ENCODE results near the gene DDX39B.
A peak's percentile ranks its signal among the peaks of the same experiment; 100 is the strongest.

DDX39B gene

DNA sequence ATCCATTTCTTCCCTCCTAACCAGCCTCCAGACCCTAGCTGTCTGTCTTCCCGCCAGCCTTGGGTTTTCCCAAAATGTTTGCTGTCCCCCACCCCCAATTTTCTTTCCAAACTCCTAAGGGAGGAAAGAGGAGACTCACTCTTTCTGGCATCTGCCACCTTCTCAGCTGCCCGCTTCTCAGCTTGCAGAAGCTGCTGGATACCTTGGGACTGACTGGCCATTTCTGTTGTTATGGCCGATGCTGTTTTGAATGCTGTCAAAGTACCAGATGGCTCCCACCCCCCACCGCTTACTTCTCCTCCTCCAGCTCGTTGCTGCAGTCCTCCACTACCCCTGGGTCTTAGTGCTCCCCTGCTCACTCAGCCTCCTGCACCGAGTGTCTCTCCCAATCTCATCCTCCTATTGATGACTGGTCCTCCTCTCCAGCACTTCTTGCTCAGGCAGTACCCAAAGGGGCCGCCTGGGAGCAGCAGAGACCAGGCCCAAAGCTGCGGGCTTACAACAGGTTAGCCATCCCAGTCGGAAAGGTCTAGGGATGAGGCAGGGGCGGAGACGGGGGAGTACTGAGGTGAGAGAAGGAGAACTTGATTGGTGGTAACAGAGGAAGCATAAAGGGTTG lies 4.6 kb upstream of the DDX39B start, which contains the start of gene ATP6V1G2 (continued):
- TF ChIP-seq ZNF248 (tag by site-specific recombination; IDR thresholded peaks at IDR 0.05) (no peak), ZNF610 (tag by site-specific recombination; IDR thresholded peaks at IDR 0.05; ENCODE audit: borderline replicate concordance) (no peak), ZNF146 (tag by site-specific recombination; IDR thresholded peaks at IDR 0.05) (no peak), ZNF37A (tag by site-specific recombination; IDR thresholded peaks at IDR 0.05) (no peak), ZNF324 (tag by site-specific recombination; IDR thresholded peaks at IDR 0.05) (no peak), KLF9 (tag by site-specific recombination; IDR thresholded peaks at IDR 0.05; ENCODE audit: low read depth) (0 out of 2 replicates have a peak, but pooled peaks have one; percentile 12), SP2 (tag by site-specific recombination; IDR thresholded peaks at IDR 0.05) (peak; percentile 75), KLF16 (tag by site-specific recombination; IDR thresholded peaks at IDR 0.05) (peak; percentile 26; the same call in 1 of the 2 replicates), ZNF621 (tag by site-specific recombination; IDR thresholded peaks at IDR 0.05) (no peak), ZFP41 (tag by site-specific recombination; IDR thresholded peaks at IDR 0.05; ENCODE audit: borderline replicate concordance) (no peak), ZNF585B (tag by site-specific recombination; IDR thresholded peaks at IDR 0.05) (no peak), ZNF266 (tag by site-specific recombination; IDR thresholded peaks at IDR 0.05; ENCODE audit: low read depth) (no peak), ZNF561 (tag by site-specific recombination; IDR thresholded peaks at IDR 0.05; ENCODE audit: borderline replicate concordance) (0 out of 2 replicates have a peak, but pooled peaks have one; percentile 39), GLIS1 (tag by site-specific recombination; IDR thresholded peaks at IDR 0.05) (peak; percentile 86), ZNF112 (tag by site-specific recombination; IDR thresholded peaks at IDR 0.05) (no peak)
- TF ChIP-seq, protein P1, sequence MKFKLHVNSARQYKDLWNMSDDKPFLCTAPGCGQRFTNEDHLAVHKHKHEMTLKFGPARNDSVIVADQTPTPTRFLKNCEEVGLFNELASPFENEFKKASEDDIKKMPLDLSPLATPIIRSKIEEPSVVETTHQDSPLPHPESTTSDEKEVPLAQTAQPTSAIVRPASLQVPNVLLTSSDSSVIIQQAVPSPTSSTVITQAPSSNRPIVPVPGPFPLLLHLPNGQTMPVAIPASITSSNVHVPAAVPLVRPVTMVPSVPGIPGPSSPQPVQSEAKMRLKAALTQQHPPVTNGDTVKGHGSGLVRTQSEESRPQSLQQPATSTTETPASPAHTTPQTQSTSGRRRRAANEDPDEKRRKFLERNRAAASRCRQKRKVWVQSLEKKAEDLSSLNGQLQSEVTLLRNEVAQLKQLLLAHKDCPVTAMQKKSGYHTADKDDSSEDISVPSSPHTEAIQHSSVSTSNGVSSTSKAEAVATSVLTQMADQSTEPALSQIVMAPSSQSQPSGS (tag by site-specific recombination; IDR thresholded peaks at IDR 0.05; ENCODE audit: low read depth): no peak
- TF ChIP-seq, protein P2, sequence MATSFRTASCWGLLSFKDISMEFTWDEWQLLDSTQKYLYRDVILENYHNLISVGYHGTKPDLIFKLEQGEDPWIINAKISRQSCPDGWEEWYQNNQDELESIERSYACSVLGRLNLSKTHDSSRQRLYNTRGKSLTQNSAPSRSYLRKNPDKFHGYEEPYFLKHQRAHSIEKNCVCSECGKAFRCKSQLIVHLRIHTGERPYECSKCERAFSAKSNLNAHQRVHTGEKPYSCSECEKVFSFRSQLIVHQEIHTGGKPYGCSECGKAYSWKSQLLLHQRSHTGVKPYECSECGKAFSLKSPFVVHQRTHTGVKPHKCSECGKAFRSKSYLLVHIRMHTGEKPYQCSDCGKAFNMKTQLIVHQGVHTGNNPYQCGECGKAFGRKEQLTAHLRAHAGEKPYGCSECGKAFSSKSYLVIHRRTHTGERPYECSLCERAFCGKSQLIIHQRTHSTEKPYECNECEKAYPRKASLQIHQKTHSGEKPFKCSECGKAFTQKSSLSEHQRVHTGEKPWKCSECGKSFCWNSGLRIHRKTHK (tag by site-specific recombination; IDR thresholded peaks at IDR 0.05): no peak
- TF ChIP-seq, protein P3, sequence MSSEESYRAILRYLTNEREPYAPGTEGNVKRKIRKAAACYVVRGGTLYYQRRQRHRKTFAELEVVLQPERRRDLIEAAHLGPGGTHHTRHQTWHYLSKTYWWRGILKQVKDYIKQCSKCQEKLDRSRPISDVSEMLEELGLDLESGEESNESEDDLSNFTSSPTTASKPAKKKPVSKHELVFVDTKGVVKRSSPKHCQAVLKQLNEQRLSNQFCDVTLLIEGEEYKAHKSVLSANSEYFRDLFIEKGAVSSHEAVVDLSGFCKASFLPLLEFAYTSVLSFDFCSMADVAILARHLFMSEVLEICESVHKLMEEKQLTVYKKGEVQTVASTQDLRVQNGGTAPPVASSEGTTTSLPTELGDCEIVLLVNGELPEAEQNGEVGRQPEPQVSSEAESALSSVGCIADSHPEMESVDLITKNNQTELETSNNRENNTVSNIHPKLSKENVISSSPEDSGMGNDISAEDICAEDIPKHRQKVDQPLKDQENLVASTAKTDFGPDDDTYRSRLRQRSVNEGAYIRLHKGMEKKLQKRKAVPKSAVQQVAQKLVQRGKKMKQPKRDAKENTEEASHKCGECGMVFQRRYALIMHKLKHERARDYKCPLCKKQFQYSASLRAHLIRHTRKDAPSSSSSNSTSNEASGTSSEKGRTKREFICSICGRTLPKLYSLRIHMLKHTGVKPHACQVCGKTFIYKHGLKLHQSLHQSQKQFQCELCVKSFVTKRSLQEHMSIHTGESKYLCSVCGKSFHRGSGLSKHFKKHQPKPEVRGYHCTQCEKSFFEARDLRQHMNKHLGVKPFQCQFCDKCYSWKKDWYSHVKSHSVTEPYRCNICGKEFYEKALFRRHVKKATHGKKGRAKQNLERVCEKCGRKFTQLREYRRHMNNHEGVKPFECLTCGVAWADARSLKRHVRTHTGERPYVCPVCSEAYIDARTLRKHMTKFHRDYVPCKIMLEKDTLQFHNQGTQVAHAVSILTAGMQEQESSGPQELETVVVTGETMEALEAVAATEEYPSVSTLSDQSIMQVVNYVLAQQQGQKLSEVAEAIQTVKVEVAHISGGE (tag by site-specific recombination; conservative IDR thresholded peaks at IDR 0.05; ENCODE audit: low read depth): peak; percentile 90
- TF ChIP-seq, protein P4, sequence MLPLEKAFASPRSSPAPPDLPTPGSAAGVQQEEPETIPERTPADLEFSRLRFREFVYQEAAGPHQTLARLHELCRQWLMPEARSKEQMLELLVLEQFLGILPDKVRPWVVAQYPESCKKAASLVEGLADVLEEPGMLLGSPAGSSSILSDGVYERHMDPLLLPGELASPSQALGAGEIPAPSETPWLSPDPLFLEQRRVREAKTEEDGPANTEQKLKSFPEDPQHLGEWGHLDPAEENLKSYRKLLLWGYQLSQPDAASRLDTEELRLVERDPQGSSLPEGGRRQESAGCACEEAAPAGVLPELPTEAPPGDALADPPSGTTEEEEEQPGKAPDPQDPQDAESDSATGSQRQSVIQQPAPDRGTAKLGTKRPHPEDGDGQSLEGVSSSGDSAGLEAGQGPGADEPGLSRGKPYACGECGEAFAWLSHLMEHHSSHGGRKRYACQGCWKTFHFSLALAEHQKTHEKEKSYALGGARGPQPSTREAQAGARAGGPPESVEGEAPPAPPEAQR (tag by site-specific recombination; IDR thresholded peaks at IDR 0.05): no peak
- TF ChIP-seq, protein P5, sequence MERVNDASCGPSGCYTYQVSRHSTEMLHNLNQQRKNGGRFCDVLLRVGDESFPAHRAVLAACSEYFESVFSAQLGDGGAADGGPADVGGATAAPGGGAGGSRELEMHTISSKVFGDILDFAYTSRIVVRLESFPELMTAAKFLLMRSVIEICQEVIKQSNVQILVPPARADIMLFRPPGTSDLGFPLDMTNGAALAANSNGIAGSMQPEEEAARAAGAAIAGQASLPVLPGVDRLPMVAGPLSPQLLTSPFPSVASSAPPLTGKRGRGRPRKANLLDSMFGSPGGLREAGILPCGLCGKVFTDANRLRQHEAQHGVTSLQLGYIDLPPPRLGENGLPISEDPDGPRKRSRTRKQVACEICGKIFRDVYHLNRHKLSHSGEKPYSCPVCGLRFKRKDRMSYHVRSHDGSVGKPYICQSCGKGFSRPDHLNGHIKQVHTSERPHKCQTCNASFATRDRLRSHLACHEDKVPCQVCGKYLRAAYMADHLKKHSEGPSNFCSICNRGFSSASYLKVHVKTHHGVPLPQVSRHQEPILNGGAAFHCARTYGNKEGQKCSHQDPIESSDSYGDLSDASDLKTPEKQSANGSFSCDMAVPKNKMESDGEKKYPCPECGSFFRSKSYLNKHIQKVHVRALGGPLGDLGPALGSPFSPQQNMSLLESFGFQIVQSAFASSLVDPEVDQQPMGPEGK (tag by site-specific recombination; IDR thresholded peaks at IDR 0.05): 0 out of 2 replicates have a peak, but pooled peaks have one; percentile 30
- TF ChIP-seq, protein P6, sequence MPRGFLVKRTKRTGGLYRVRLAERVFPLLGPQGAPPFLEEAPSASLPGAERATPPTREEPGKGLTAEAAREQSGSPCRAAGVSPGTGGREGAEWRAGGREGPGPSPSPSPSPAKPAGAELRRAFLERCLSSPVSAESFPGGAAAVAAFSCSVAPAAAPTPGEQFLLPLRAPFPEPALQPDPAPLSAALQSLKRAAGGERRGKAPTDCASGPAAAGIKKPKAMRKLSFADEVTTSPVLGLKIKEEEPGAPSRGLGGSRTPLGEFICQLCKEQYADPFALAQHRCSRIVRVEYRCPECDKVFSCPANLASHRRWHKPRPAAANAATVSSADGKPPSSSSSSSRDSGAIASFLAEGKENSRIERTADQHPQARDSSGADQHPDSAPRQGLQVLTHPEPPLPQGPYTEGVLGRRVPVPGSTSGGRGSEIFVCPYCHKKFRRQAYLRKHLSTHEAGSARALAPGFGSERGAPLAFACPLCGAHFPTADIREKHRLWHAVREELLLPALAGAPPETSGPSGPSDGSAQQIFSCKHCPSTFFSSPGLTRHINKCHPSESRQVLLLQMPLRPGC (tag by site-specific recombination; IDR thresholded peaks at IDR 0.05): no peak
- TF ChIP-seq, protein P7, sequence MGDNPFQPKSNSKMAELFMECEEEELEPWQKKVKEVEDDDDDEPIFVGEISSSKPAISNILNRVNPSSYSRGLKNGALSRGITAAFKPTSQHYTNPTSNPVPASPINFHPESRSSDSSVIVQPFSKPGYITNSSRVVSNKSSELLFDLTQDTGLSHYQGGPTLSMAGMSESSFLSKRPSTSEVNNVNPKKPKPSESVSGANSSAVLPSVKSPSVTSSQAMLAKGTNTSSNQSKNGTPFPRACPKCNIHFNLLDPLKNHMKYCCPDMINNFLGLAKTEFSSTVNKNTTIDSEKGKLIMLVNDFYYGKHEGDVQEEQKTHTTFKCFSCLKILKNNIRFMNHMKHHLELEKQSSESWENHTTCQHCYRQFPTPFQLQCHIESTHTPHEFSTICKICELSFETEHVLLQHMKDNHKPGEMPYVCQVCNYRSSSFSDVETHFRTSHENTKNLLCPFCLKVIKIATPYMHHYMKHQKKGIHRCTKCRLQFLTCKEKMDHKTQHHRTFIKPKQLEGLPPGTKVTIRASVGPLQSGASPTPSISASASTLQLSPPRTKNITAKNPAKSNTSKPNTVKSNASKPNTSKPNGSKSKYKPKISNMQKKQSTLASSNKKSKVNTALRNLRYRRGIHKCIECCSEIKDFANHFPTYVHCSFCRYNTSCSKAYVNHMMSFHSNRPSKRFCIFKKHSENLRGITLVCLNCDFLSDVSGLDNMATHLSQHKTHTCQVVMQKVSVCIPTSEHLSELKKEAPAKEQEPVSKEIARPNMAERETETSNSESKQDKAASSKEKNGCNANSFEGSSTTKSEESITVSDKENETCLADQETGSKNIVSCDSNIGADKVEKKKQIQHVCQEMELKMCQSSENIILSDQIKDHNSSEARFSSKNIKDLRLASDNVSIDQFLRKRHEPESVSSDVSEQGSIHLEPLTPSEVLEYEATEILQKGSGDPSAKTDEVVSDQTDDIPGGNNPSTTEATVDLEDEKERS (tag by site-specific recombination; IDR thresholded peaks at IDR 0.05): no peak
- TF ChIP-seq, protein P8, sequence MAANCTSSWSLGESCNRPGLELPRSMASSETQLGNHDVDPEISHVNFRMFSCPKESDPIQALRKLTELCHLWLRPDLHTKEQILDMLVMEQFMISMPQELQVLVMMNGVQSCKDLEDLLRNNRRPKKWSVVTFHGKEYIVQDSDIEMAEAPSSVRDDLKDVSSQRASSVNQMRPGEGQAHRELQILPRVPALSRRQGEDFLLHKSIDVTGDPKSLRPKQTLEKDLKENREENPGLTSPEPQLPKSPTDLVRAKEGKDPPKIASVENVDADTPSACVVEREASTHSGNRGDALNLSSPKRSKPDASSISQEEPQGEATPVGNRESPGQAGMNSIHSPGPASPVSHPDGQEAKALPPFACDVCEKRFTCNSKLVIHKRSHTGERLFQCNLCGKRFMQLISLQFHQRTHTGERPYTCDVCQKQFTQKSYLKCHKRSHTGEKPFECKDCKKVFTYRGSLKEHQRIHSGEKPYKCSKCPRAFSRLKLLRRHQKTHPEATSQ (tag by site-specific recombination; IDR thresholded peaks at IDR 0.05): no peak
